Stimulated activated CD4-positive, alpha-beta T cell treated with anti-CD3 and anti-CD28 coated beads, Interleukin-15, amount 100 ng/mL, for 1 hour (primary cell): ENCODE measurements around the gene ADARB2.
"Not testable (repeated sequence)": the region's sequence is repeated elsewhere in the genome, so short reads cannot be mapped to it uniquely, and the experiment has no call there.

Experiments used
- DNase-seq, 2 donors: peaks; one replicate each; pipeline ENCODE4 v3.0.0-alpha.2; 2020; ENCODE audit warnings: low read depth in 1 of 2, low spot score in 1 of 2

The ADARB2 gene

DNA sequence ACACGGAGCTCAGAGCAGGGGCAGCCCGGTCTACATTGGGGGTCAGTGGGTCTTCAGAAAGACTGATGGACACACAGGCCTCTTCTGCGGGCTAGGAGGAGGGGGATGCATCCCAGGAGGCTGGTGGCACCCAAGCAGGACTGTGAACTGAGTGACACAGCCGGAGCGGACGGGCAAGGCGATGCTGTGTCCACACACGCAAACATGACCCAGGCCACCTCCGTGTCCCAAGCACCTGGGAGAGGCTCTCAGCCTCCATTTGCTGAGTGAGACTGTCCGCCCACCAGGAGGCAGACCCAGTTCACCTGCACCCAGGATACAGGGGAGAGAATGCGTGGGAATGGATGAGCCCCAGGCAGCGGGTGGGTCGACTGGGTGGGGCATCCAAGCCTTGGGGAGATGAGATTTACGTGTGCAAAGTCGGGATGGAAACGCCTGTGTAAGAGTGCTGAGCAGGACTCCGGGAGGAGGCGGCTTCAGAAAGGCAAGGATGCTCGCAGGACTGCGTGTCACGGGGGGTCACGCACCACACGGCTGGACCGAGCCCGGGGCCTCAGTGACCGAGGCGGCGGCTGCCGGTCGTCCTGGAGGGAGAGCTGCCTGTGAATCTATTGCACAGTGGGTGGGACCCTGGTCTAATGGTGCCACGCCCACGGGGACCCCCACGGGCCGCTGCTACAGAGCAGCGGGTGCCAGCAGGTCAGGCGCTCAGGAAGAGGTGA is 262.8 kb downstream of the ADARB2 start:
- no peak for DNase-seq

DNA sequence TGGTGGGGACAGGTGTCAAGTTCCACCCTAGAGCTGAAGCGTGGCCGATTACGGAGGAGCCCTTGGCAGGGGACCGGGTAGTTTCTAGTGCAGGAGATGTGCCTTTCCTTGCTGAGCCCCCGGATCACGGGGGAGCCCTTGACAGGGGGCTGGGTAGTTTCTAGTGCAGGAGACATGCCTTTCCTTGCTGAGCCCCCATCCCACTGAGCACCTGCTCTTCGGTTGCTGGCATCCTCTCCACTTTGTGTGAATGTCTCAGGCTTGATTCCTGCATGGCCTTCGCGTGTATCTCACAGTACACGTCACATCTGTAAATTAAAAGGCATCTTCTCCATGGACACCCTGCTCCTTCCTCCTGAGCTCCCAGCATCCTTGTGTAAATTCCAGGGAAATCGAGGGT is 263.5 kb downstream of the ADARB2 start:
- no peak for DNase-seq

DNA sequence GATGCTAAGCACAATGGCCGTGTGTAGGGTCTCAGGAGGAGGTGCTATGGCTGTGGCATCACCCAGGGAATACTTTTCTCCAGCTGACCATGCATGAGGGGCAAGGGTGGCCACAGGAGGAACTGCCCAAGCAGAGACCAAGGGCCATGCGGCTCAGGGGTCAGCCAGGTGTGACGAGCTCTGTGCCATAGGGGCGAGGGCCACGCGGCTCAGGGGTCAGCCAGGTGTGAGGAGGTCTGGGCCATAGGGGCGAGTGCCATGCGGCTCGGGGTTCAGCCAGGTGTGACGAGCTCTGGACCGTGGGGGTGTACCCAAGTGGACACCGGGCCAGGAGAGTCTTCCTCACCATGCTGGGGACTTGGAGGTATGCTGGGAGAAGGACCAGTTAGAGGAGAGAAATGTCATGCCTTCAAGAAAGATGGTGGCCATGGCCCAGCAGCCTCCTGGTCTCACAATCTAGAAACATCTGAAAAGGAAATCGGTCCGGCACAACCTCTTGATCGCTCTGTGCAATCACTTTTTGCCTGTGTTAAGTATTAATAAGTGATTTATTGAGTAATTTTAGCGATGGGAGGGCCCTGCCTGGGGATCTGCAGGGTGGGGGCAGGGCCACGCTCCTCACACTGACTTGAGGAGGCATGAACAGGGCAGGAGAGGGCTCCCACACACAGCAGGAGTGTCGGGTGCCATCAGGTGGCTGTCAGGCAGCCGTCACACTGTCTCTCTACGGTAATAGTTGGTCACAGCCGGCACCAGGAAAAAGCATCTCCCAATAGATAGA is 265.0 kb downstream of the ADARB2 start:
- no peak for DNase-seq

DNA sequence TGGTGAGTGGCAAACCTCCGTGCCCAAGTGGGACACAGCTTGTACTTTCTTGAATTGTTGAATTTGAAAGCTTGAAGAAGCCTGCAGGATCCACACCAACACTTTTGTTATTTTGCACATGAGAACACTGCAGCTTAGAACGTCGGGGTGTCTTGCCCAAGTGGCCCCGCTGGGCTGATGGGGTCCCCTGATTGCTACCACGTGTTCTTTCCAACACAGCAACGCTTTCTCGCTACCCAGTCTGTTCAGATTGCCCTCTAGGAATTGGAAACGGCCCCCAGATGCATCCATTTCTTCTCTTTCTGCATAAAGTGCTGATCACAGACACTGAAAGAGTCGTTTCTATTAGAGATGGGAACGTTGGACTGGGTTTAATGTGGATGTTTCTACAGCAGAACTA is 268.5 kb downstream of the ADARB2 start:
- DNase-seq, result no peak

DNA sequence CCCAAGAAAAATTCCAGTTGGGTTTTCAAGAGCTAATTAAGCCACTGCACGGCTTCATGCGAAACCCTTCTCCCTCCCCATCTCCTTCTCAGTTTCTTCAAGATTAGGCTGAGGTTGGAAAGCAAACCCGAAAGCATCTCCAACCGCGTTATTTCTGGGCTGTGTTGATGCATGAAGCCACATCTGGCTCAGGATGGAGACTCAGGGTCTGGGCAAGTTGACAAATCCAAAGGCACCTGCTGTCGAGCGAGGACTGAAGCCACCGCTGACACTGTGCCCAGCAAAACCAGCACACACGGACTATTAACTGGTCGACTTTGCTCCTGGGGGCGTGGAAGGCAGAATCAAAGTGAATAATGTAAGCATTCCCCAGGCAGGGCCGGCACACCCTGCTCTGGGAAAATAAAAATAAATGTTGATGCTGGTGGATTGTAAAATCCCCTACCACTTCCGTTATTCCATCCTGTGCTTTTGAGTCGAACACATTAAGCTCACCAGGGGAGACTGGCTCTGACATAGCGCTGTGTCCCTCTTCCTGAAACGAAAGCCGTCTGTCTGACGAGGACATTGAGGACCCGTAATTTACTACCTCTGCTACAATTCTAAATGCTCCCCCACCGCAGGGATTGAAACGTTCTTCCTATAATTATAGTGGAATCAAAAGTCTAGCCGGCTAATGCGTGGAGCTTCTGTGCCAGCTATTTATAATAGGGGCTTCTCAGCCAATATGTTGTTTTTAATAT is 269.8 kb downstream of the ADARB2 start:
- DNase-seq, result no peak

DNA sequence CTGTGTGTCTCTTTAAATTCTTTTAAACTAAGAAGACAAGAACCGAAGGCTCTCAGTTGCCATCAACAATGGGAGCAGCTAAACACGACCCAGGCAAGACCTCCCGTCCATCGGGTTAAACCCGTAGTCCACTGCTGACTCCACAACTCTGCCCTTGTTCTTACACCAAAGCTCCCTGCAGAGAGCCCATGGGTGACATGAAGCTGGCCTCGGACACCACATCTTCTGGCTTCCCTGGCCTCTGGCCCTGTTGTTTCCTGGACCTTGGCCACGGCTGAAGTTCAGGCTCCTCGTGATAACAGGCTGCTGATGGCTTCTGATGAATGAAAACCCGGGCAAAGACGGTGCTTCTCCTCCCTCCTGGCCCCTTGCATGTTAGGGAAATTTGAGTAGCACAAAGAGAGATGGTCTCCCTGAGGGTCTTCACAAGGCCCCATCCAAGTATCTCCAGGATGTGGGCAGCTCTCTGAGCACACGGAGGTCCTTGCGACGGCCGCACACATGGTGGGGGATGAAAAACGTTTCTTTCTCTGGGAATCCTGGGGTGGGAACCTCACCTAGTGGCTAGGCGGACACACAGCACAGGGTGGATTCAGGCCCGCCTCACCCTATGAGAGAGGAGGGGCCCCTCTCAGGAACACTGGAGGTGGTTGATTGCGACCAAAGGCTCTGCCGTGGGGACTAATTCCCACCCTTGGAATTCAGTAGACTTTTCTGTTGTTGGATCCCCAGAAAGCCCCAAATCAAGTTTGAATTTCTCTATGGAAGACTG is 271.1 kb downstream of the ADARB2 start:
- DNase-seq, result no peak

DNA sequence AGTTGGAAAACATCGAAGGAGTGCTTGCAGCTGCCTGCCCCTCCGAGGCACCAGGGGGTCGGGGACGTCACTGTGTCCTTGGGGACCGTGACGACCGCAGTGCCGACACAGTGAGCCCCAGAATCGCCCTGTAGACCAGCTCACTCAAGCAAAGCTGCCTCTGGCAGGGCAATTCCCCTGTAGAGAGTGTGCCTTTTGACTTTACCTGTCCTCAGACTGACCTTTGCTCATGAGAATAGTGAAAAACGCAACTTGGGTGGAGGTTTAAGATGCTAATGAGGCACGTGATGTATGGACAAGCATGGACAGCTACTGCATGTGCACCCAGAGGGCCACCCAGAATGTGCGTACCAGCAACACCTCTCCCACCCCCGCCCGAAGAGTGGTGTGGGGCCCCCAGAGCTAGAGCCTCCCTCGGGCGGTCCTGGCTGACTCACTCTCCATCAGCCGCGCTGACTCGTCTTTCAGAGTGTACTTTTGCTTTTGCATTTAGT is 271.9 kb downstream of the ADARB2 start:
- no peak for DNase-seq

DNA sequence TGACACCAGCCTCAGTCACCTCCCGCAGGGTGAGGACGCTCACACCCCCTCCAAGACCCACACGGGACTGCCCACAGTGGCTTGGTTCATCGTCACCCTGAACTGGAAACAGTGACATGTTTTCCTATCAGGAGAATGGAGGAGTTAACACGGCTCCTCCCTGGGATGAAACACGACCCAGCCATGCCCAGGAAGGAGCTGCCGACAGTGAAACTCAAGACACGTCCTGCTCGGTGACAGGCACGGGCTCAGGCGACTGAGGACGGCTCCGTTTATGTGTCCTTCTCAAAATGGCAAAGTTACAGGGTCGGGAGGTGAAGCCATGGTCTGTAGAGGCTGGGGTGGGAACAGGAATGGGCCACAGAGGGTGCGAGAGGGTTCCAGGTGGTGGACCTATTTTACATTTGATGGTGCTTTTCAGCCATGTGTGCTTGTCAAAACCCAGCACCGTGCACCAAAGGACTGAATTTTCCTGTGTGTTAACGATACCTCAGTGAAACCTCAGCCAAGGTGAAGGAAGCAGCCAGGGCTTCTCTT is 272.4 kb downstream of the ADARB2 start:
- DNase-seq, result no peak

DNA sequence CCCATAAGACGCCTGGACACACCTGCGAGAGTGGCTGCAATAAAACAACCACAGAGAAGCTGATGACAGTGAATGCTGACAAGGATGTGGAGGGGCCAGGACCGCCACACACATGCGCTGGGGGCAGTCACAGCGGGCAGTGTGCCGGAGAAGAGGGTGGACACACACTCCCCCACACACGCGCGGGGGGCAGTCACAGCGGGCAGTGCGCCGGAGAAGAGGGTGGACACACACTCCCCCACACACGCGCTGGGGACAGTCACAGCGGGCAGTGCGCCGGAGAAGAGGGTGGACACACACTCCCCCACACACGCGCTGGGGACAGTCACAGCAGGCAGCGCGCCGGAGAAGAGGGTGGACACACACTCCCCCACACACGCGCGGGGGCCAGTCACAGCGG is 273.4 kb downstream of the ADARB2 start:
- DNase-seq, result not testable (repeated sequence)

DNA sequence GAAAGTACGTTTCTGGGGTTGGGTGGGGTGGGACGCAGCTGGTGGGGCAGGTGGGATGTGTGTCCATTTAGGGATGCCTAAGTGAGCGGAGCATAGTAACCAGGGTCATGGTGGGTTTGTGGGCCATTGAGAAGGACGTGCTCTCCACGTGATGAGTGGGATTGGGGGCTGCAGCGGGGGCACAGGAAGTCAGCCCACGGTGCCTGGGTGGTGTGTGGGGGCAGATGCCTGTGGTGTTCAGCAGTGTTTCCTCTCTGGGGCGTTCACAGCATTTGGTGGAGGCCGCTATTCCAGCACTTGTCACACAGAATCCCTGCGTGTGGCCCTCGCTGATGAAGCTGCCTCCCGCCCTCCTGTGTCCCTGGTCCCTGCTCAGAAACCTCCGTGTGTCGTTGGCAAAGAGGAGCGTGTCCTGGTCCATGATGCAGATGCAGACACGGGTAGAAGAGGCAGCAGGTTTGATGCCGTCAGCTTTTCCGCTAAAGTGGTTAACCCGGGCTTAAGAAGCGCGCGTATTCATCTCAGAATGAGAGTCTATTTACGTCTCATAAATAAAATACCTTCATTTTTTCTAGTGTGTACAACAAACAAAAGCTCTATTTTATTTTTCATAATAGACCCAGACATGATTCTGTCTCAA is 274.2 kb downstream of the ADARB2 start:
- DNase-seq, result no peak

DNA sequence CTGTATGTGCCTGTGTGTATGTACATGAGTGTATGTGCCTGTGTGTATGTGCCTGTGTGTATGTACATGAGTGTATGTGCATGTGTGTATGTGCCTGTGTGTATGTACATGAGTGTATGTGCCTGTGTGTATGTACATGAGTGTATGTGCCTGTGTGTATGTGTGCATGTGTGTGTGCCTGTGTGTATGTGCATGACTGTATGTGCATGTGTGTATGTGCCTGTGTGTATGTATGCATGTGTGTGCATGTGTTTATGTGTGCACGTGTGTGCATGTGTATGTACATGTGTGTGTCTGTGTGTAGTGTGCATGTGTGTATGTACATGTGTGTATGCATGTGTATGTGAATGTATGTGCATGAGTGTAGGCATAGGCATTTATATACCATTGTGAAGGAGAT is 274.8 kb downstream of the ADARB2 start:
- DNase-seq, result no peak

DNA sequence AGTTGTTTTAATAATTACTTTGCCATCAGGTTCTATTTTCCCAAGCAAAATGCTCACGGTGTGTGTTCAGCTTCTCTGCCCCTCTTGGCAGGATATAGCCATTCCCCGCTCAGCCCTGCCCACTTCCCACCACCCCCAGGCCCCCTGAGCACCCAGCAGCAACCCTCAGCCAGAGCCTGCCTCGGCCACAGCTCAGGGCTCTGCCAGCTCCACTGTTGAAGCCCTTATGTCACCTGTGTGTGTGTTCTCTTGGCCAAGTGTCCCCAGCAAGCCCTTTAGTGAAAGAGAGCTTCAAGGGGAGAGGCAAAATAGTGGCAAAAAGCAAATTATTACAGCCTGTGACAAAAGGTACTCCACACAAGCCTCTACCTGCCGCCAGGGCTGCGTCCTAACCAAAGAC is 275.3 kb downstream of the ADARB2 start:
- no peak for DNase-seq

DNA sequence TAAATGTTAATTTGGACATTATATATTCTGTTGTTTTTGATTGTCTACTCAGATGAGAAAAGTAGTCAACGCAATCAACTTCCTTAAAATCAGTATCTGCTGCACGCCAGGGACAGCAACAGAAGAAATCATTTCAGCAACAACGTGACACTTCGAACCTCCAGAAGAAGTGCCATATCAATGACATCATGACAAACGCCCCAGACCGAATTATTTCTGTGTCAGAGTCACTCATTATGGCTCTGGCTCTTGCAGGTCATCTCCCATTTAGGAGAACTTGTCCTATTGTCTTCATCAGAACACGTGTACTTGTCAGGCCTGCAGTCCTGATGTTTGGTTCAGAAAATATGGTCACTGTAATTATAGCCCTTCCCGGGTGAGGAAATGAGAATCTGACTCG is 276.3 kb downstream of the ADARB2 start:
- DNase-seq, result no peak

DNA sequence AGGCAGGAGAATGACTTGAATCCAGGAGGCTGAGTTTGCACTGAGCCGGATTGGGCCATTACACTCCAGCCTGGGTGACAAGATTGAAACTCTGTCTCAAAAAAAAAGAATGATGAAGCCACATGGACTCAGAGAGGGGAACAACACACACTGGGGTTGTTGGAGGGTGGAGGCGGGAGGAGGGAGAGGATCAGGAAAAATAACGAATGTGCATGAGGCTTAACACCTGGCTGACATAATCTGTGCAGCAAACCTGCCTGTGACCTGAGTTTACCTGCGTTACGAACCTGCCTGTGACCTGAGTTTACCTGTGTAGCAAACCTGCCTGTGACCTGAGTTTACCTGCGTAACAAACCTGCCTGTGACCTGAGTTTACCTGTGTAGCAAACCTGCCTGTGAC is 277.7 kb downstream of the ADARB2 start:
- not testable (repeated sequence) for DNase-seq

DNA sequence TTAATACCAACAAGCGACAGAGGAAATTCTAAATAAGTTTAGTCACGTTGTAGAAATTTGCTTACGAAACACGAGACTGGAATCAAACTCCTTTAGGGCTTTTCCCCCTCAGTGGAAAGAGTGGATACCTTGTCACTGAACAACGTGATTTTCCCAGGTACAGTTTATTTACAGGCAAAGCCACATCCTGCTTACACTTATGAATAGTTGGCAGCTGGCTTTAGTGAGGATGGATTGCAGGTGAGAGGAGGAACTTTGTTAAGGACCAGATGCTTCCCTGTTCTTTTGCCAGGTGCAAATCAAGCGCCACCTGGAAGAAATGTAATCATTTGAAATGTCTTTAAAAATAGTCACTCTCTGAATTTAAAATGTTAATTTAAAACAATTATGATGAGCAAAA is 282.4 kb downstream of the ADARB2 start:
- no peak for DNase-seq

DNA sequence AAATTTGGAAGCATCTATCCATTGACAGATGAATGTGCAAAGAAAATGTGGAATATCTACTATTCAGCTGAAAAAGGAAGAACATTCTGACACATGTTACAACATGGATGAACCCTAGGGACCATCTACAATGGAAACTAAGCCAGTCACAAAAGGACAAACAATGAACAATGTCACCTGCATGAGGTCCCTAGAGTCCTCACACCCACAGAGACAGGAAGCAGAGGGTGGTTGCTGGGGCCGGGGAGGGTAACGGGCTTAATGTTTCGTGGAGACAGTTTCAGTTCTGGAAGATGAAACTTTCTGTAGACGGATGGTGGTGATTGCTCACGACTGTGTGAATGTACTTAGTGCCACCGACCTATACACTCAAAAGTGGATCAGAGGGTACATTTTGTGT is 282.9 kb downstream of the ADARB2 start:
- DNase-seq, result no peak

DNA sequence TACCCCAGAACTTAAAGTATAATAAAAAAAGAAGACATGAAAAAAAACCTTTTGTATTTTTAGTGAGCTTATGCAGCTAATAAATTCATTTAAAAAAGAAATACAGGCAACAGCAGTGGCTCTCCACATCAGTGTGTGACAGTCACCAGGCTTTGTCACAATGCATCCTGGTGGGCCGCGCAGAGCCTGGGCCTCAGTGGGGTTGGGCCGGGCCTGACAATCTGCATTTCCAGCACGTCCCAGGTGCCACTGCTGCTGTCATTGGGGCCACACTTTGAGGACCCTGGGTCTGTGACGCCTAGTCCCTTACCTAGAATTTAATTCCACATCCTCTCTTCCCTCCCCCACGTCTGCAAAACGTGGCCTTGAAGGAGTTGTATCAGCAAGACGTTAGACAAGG is 284.5 kb downstream of the ADARB2 start:
- no peak for DNase-seq

DNA sequence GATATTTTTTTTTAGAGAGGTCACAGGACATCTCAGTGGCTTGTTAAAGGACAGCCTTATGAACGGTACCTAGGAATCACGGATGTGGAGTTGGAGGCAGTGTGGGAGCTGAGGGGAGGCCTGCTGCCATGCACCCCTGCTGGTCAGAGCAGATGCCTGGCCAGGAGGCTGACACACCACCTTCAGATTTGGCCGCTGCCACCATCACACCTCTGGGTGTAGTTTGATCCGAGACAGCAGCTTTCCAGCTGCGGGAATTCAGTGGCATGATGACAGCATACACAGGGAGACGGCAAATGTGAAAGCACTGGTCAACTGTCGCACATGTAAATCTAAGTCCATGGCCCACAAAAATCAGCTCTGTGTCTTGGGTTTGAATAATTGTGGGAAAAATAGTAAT is 285.4 kb downstream of the ADARB2 start:
- no peak for DNase-seq

DNA sequence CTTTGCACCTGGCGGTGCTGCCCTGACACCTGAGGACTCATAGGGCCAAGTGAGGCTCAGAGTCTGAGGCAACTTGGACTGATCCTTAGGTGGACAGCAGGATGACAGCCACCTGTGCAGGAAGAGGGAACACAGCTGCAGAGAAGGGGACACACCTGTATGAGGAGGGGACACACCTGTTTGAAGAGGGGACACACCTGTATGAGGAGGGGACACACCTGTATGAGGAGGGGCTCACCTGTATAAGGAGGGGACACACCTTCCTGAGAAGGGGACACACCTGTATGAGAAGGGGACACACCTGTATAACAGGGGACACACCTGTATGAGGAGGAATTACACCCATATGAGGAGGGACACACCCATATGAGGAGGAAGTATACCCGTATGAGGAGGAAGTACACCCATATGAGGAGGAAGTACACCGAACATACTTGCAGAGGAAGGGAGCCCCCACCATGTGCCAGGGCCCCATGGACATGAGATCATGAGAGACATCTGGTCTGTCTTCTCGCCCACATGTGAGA is 285.9 kb downstream of the ADARB2 start:
- DNase-seq, result no peak

DNA sequence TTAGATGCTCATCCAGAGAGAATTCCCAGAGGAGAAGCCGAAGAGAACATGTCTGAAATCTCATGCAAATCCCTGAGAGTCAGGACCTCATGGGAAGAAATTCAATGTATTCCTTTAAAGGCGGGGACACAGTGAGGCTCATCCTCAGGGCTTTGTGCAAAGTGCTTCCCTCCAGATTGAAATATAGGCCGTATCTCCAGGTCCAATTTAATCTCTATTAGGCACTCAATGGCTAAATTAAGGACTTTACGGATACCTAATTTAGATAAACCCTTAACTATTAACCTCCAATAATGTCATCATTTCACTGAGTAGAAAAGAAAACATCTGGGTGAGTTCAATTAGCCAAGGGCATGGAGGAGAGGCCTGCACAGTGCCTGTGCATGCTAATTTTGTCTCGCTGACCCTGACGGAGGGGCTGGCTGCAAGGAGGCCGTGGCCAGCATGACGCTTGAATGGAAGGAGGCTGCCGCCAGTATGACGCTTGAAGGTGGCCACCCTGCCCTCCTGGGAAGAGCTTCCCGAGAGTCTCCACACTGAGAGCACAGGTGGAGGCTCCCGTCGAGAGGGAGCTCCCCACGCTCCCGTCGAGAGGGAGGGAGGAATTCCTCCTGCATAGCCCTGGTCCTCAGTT is 287.6 kb downstream of the ADARB2 start:
- no peak for DNase-seq
